Testis (tissue), 2 donors: ENCODE results near the gene SLC22A31.

Source experiments
- POLR2A ChIP-seq: fragments of 450-650 bp; IDR thresholded peaks from one replicate; pipeline ENCODE4 v1.6.1; 2017; ENCODE audit warnings: antibody characterized with exemption, mild to moderate bottlenecking, moderate library complexity
- TF ChIP-seq, protein P1 (sequence below), 3 experiments: fragments of 450-650 bp in 2 of 3; fragments of 200-600 bp in 1 of 3; sonication (generic) in 1 of 3; IDR thresholded peaks; one replicate each; pipeline ENCODE4 v1.5.1; 2016 to 2019; ENCODE audit warnings: antibody characterized with exemption in 3 of 3, mild to moderate bottlenecking in 2 of 3, moderate library complexity in 1 of 3

GRCh38 chr16:89179656-89180315 lies 20.6 kb downstream of the SLC22A31 start:
- TF ChIP-seq, protein P1, sequence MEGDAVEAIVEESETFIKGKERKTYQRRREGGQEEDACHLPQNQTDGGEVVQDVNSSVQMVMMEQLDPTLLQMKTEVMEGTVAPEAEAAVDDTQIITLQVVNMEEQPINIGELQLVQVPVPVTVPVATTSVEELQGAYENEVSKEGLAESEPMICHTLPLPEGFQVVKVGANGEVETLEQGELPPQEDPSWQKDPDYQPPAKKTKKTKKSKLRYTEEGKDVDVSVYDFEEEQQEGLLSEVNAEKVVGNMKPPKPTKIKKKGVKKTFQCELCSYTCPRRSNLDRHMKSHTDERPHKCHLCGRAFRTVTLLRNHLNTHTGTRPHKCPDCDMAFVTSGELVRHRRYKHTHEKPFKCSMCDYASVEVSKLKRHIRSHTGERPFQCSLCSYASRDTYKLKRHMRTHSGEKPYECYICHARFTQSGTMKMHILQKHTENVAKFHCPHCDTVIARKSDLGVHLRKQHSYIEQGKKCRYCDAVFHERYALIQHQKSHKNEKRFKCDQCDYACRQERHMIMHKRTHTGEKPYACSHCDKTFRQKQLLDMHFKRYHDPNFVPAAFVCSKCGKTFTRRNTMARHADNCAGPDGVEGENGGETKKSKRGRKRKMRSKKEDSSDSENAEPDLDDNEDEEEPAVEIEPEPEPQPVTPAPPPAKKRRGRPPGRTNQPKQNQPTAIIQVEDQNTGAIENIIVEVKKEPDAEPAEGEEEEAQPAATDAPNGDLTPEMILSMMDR (IDR thresholded peaks at IDR 0.05) = no peak
- TF ChIP-seq POLR2A = no peak
